Natural killer cell treated with Interleukin-12 subunit alpha and Interleukin-12 subunit beta and Interleukin-15 and Interleukin-18, amount 100 ng/mL, for 72 hours (primary cell): Measurements from ENCODE around the gene MAP3K8. TPM values are rescaled to one million over a fixed set of nuclear protein-coding genes. Genes with fewer than 3 reads are reported as not detected.
"Not testable (repeated sequence)": the region's sequence is repeated elsewhere in the genome, so short reads cannot be mapped to it uniquely, and the experiment has no call there.

Experiments
- ATAC-seq, 2 donors: fragments of 150-1000 bp; cut with Tn5 transposase in 1 of 2; sonication (Bioruptor Pico), chemical (Tn5 transposase) in 1 of 2; 2 replicates each; pipeline ENCODE4 v1.10.0; 2021
- DNase-seq: peaks from one replicate; pipeline ENCODE4 v3.0.0; 2022; ENCODE audit warnings: low spot score
- H3K27ac Mint-ChIP-seq, 2 donors: 1 replicate in 1 of 2; 2 replicates in 1 of 2; pipeline ENCODE4 v1.8.0; 2022; ENCODE audit warnings: mixed read lengths in 2 of 2, mild to moderate bottlenecking in 1 of 2, moderate library complexity in 1 of 2
- H3K27me3 Mint-ChIP-seq, 2 donors: 1 replicate in 1 of 2; 2 replicates in 1 of 2; pipeline ENCODE4 v1.8.0; 2022; ENCODE audit warnings: mixed read lengths in 2 of 2
- H3K36me3 Mint-ChIP-seq: one replicate; pipeline ENCODE4 v1.8.0; 2022; ENCODE audit warnings: mixed read lengths
- H3K4me1 Mint-ChIP-seq, 2 donors: 1 replicate in 1 of 2; 2 replicates in 1 of 2; pipeline ENCODE4 v1.8.0; 2022; ENCODE audit warnings: low read depth in 2 of 2, mixed read lengths in 2 of 2, mild to moderate bottlenecking in 1 of 2
- H3K4me3 Mint-ChIP-seq: one replicate; pipeline ENCODE4 v1.8.0; 2022; ENCODE audit warnings: mixed read lengths
- H3K9me3 Mint-ChIP-seq: 2 replicates; pipeline ENCODE4 v1.8.0; 2022; ENCODE audit warnings: mixed read lengths
- total RNA-seq, 2 donors: library from RNA; stranded (reverse); gene quantifications; one replicate each; pipeline ENCODE4 v1.2.3, GENCODE V29; 2022

MAP3K8 gene
- total RNA-seq, 2 donors from 2014 or later = 239 to 355 TPM

DNA sequence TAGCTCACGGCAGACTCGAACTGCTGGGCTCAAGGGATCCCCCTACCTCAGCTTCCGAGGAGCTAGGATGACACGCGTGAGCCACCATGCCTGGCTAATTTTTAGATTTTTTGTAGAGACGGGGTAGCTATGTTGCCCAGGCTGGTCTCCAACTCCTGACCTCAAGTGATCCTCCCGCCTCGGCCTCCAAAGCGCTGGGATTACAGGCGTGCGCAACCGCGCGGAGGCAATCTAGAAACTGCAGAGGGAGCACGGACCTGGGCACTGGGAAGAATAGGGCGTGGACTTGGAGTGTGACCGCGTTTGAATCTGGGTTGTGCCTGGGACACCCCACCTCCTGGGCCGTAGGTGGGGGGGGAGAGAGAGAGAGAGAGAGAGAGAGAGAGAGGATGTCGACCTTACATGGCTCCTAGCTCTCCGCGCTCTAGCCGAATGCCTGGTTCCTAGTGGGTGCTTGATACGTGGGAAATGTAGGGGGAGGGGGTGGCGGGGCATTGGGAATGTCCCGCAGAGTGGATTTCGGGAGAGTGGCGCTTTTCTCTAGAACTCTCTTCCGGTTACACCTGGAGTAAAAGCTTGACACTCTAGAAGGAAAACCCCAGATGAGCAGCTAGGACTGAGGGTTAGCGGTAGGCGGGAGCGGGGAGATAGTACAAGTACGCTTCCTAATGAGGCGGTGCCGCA is 1.2 kb upstream of the MAP3K8 start:
- Mint-ChIP-seq H3K4me1 (peaks cover 36 to 51% of the 10 kb centered on the region in 2 donors), H3K27me3 (no peaks in the 10 kb centered on the region), H3K36me3 (peaks cover 31% of the 10 kb centered on the region), H3K4me3 (peak overlapping the region; percentile 93), H3K9me3 (no peaks in the 10 kb centered on the region), H3K27ac (peak overlapping the region; percentile 91 to 99)
- ATAC-seq (peak in 1 of 2 donors; percentile 1), DNase-seq (peak; percentile 59)

DNA sequence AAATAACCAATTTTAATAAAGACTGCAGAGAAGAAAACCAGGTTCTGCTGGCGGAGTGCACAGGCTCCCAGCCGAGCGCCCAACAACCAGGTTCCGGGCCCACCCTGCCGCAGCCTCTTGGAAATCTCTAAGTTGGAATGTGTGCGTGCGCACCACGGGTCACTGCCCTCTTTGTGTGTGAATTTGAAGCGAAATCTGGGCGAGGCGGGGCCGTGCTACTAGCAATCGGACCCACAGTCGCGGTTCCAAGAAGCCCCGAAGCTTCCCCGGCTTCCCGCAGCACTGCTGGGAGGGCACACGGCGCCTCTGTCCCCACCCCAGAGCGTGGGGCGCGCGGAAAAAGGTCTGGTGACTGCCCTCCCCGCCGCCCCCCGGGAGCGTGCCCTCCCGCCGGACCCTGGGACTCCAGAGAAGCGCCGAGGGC is 666 bp upstream of the MAP3K8 start:
- H3K27ac Mint-ChIP-seq = peak overlapping the region; percentile 91 to 99
- DNase-seq (peak; percentile 88), ATAC-seq (peak; percentile 47 to 67)
- H3K27me3 Mint-ChIP-seq = no peaks in the 10 kb centered on the region
- H3K4me3 Mint-ChIP-seq = peak overlapping the region; percentile 93
- peaks cover 37% of the 10 kb centered on the region for H3K36me3 Mint-ChIP-seq
- no peaks in the 10 kb centered on the region for H3K9me3 Mint-ChIP-seq
- peaks cover 35 to 51% of the 10 kb centered on the region in 2 donors for H3K4me1 Mint-ChIP-seq

DNA sequence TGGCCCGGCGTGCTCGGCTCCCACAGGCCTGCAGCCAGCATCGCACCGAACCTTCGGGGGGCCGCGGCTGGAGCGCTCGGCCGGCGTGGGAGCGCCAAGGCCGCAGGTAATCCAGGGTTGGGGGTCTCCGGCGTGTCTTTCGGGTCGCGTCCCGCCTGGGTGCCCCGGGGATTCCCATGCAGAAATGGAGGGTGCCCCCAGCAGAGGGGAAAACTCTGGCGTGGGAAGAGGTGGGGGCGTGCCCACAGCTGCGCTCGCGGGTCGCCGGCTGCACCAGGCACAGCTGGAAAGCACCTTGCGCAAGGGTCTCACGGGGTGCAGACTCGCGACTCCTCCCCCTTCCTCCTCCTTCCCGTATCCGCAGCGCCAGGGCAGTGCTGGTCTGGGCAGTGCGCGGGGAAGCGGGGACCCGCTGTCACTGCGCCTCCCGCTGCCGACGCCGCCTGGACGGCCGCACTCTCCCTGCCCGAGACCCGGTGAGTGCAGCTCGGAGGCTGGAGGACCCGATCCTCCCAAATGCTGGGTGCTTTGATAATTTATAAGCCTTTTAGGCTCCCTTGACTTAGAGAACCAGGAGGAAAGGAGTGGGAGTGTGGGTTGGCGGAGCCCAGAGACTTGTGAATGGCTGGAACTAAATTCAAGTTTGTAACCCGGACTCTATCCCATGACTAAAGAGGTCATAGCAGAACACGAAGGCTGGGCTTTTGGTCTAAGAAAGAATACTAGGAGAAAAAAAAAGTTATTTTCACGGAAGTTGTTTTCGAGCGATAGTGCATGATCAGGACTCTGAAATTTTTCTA is 489 bp downstream of the MAP3K8 start:
- ATAC-seq (peak; percentile 80 to 86), DNase-seq (peak; percentile 98)
- peak overlapping the region; percentile 93 for H3K4me3 Mint-ChIP-seq
- no peaks in the 10 kb centered on the region for H3K27me3 Mint-ChIP-seq
- peaks cover 46% of the 10 kb centered on the region for H3K36me3 Mint-ChIP-seq
- H3K4me1 Mint-ChIP-seq = peaks cover 42 to 57% of the 10 kb centered on the region in 2 donors
- no peaks in the 10 kb centered on the region for H3K9me3 Mint-ChIP-seq
- H3K27ac Mint-ChIP-seq = peak overlapping the region; percentile 91 to 99

DNA sequence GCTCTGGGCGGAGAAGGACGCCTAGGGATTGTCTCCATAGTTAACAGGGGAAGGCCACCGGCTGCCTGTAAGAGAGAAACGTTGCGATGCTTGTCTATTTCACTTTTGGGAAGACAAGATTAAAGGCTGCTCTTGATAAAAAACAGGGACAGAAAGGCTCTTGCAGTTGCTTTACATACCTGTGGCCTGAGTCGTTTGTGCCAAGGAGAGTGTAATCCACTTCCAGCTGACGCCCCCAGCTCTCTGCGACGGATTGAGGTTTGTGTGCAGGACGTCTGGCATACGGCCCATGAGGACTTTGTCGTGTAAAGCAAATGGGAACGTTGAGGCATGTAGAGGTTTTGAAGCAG is 1.1 kb downstream of the MAP3K8 start:
- Mint-ChIP-seq H3K4me3 (peak overlapping the region; percentile 93), H3K27me3 (no peaks in the 10 kb centered on the region), H3K36me3 (peaks cover 50% of the 10 kb centered on the region), H3K9me3 (no peaks in the 10 kb centered on the region), H3K4me1 (peaks cover 46 to 62% of the 10 kb centered on the region in 2 donors), H3K27ac (peak overlapping the region; percentile 91 to 99)
- no peak for ATAC-seq
- DNase-seq = no peak

DNA sequence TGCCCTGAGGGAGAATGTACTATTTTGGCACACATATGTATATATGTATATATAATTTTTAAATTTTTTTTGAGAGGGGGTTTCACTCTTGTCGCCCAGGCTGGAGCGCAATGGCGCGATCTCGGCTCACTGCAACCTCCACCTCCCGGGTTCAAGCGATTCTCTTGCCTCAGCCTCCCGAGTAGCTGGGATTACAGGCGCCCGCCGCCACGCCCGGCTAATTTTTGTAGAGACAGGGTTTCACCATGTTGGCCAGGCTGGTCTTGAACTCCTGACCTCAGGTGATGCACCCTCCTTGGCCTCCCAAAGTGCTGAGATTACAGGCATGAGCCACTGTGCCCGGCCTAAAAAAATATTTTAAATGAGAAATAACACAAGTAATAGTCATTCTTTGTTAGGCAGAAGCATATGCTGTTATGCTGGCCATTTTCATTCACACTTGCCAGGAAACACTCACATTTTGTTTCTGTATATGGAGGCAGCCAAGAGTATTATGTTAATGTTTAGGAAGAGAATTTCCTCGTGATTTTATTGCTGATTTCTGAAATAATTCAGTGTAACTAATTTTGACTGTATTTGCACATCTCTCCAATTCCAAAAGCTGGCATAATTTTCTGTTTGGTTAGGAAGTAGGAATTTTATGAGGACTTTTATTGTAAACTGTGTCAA is 1.6 kb downstream of the MAP3K8 start:
- DNase-seq, ATAC-seq, H3K9me3 Mint-ChIP-seq, H3K27me3 Mint-ChIP-seq: not testable (repeated sequence)
- H3K36me3 Mint-ChIP-seq = peaks cover 56% of the 10 kb centered on the region
- H3K4me1 Mint-ChIP-seq = peaks cover 47 to 66% of the 10 kb centered on the region in 2 donors
- H3K27ac Mint-ChIP-seq = peak overlapping the region; percentile 91 to 99
- H3K4me3 Mint-ChIP-seq = peak overlapping the region; percentile 93

DNA sequence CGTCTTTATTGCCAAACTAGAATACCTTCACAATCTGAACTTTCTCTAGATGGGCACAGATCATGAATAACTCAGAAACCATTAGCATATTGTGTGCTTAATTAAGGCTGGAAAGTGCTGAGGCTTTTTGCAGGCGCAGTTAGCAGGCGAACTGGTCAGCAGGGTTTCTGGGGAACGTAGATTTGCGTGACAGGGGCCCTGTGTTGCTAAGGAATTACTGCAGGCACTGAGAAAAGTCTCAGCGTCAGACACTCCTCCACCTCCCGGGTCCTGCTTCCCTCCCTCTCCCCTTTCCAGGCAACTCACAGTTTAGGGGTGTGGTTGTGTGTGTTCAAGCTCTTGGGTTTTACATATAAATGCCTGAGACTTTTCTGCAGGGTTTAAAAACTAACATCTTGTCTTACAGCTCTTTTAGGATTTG is 2.2 kb downstream of the MAP3K8 start:
- DNase-seq = no peak
- Mint-ChIP-seq H3K9me3 (no peaks in the 10 kb centered on the region), H3K27ac (peak overlapping the region; percentile 91 to 99), H3K27me3 (no peaks in the 10 kb centered on the region), H3K36me3 (peaks cover 61% of the 10 kb centered on the region), H3K4me3 (peak overlapping the region; percentile 93), H3K4me1 (peaks cover 47 to 65% of the 10 kb centered on the region in 2 donors)
- ATAC-seq = no peak

DNA sequence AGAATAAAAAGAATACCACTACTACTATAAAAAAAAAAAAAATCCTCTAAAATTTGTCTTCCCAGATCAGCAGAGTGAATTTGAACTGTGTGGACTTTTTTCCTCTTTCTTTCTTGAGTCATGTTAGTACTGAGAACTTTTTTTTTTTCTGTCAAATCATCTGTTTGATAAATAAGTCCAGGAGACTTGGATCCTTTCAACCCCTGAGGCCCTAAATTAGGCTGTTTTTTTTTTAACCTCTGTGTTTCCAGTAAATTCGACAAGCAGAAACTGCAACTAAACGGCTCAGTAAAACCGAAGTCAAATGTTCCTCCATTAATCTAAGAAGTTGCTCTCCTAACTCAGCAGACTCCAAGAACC is 2.7 kb downstream of the MAP3K8 start:
- no peaks in the 10 kb centered on the region for H3K27me3 Mint-ChIP-seq
- H3K4me3 Mint-ChIP-seq = peak overlapping the region; percentile 93
- H3K27ac Mint-ChIP-seq = peak overlapping the region; percentile 91 to 99
- peaks cover 62% of the 10 kb centered on the region for H3K36me3 Mint-ChIP-seq
- ATAC-seq (no peak), DNase-seq (no peak)
- peaks cover 44 to 65% of the 10 kb centered on the region in 2 donors for H3K4me1 Mint-ChIP-seq
- H3K9me3 Mint-ChIP-seq = no peaks in the 10 kb centered on the region

DNA sequence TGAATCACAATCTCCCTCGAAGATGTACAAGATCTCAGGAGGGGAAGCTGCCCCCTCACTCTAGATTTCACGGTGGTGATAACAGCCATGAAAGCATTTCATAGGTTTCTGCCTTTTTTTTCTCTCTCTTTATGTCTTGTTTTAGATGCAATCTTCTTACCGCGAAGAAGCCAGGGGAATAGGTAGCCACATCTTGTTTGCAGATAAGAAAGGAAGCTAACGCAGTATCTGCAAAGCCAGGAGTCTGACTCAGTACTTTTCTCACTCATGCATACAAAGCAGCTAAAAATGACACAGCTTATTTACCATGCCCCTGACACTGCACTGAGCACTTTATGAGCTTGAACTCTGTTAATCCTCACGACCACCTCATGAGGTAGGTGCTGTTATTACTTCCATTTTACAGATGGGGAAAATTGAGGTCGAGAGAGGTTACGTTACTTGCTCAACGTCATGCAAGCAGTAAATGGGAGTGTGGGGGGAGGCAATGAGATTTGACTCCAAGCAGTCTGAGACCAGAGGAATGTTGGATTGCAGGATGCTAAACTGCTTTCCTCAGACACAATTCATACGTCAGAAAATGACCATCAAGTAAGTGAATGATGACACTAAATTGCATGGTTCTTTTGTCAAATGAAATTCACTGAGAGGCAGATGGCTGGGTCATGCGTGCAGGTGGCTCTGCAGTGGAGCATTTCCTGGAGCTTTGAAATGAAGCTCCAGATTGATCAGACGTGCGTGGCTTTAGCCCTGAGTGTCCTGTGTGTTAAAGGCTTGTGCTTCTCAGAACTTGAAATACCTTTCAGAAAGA is 3.3 kb downstream of the MAP3K8 start:
- DNase-seq (no peak), ATAC-seq (peak in 1 of 2 donors; percentile 10)
- H3K27ac Mint-ChIP-seq = peak overlapping the region; percentile 91 to 99
- peaks cover 68% of the 10 kb centered on the region for H3K36me3 Mint-ChIP-seq
- H3K9me3 Mint-ChIP-seq = no peaks in the 10 kb centered on the region
- H3K27me3 Mint-ChIP-seq = no peaks in the 10 kb centered on the region
- peaks cover 50 to 70% of the 10 kb centered on the region in 2 donors for H3K4me1 Mint-ChIP-seq
- peak overlapping the region; percentile 93 for H3K4me3 Mint-ChIP-seq

DNA sequence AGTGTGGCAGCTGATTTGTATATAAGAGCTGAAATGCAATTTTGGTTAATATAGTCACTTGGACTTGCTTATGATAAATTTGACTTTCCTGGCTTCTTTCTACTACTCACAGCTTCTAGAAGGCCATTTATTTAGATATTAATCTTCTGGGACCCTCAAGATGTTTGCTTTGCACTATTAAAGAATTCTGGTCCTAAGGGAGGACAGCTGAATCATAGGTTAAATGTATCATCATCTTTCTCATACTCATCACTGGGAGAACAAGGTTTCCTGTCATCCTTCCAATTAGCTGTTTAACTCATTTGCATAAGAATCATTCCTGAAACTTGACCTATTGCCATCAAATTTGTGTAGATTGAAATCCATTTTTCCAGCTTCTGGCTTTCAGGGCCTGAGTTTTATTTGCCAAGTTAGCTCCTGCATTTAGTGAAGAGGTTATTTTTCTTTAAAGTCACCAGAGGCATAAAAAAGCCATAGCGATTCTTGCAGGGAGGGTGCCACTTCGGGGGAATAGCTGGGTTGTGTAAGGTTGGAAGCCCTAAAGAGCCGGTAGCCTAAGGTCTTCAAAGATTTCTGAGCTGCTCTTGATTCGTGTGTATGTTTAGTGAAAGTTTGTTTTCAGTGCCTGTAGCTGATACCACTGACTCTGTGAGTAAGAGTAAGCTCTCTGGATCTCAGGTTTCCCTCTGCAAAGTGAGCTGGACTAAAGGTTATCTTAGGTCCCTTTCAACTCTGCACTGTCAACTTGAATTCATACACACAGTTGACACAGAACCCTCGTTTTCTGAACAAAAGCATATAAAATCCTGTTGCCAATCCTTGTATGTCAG is 4.3 kb downstream of the MAP3K8 start:
- H3K27me3 Mint-ChIP-seq = no peaks in the 10 kb centered on the region
- ATAC-seq = no peak
- peaks cover 78% of the 10 kb centered on the region for H3K36me3 Mint-ChIP-seq

DNA sequence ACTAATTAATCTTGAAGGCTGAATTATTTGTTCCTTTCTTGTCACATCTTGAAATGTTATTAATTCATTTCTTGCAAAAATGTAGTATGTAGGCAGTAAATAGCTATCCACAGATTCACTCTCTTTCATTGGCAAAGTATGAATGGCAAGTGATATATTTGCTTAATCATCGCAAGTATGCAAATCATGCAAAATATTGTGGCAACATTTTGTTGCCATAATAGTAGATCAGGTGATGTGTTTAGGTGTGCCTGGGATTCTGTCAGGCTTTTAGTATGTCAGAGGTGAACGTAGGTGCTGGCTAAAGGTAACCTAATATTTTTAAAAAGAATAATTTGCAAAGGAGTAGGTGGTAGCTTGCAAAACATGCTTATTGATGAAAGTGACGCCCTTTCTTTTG is 5.9 kb downstream of the MAP3K8 start:
- Mint-ChIP-seq H3K27me3 (no peaks in the 10 kb centered on the region), H3K27ac (peak overlapping the region; percentile 91 to 99), H3K36me3 (peaks cover 80% of the 10 kb centered on the region), H3K9me3 (no peaks in the 10 kb centered on the region), H3K4me1 (peaks cover 65 to 86% of the 10 kb centered on the region in 2 donors), H3K4me3 (peak overlapping the region; percentile 93)
- DNase-seq = no peak
- ATAC-seq = no peak

More for the DNA sequence above, 4.3 kb downstream of the MAP3K8 start:
- Mint-ChIP-seq H3K4me3 (peak overlapping the region; percentile 93), H3K27ac (peak overlapping the region; percentile 91 to 99), H3K9me3 (no peaks in the 10 kb centered on the region), H3K4me1 (peaks cover 52 to 73% of the 10 kb centered on the region in 2 donors)
- DNase-seq = no peak

DNA sequence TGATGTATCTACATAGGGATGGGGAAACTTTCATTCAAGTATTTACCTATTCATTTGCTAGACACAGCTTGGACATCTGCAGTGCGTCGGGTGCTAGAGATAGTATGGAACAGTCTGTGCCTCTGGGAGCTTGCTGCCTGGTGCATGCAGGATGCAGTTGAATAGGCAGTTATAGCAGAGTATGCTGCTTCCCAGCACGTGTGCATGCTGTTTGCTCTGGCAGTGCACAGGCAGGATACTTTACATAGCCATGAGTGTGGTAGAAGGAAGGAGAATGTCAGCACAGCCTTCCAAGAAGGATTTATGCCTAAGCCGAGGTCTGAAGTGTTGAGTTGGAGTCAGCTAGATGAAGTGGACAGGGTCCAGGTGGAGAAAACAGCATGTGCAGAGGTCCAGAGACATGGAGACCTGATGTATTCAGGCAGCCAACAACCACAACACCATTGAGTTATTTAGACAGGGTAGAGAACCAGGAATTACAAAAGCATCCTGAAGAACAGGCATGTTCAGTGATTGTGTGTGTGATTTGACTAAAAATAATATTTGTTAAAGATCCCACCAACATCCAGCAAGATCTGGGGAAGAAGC is 8.1 kb downstream of the MAP3K8 start:
- DNase-seq = no peak
- H3K4me1 Mint-ChIP-seq = peaks cover 72 to 83% of the 10 kb centered on the region in 2 donors
- H3K4me3 Mint-ChIP-seq = peak overlapping the region; percentile 86
- no peak for ATAC-seq
- peaks cover 63% of the 10 kb centered on the region for H3K36me3 Mint-ChIP-seq
- peak overlapping the region; percentile 81 to 90 for H3K27ac Mint-ChIP-seq
- H3K27me3 Mint-ChIP-seq = no peaks in the 10 kb centered on the region
- H3K9me3 Mint-ChIP-seq = no peaks in the 10 kb centered on the region

DNA sequence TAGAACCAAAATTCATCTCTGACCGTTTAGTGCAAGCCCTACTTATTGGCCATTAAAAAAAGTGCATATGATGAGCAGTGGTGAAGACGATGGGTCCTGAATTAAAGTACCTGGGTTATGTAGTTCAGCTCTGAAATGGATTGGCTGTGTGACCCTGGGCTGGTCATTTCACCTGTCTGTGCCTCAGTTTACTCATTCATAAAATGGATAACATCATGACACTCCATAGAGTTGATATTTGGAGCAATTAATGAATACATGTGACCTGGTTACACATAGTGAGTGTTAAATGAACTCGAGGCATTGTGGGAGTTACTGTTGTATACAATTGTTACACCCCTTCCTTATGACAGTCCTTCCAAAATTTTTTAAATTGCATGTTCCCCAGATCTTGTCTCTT is 9.1 kb downstream of the MAP3K8 start:
- Mint-ChIP-seq H3K27ac (peak overlapping the region; percentile 81 to 90), H3K36me3 (peaks cover 63% of the 10 kb centered on the region), H3K9me3 (no peaks in the 10 kb centered on the region), H3K4me1 (peaks cover 73 to 83% of the 10 kb centered on the region in 2 donors), H3K27me3 (no peaks in the 10 kb centered on the region), H3K4me3 (peak overlapping the region; percentile 86)
- ATAC-seq = no peak
- no peak for DNase-seq
